HG03442 (cell line): Measurements from ENCODE around the gene DDX56.
A peak's percentile ranks its signal among the peaks of the same experiment; 100 is the strongest.

ENCODE experiments used
- ATAC-seq: cut with Tn5 transposase; IDR thresholded peaks from one replicate; pipeline ENCODE4 v1.9.1; 2021; ENCODE audit warnings: mild to moderate bottlenecking, moderate library complexity; ENCODE audit not compliant: unreplicated experiment

DDX56 gene, protein sequence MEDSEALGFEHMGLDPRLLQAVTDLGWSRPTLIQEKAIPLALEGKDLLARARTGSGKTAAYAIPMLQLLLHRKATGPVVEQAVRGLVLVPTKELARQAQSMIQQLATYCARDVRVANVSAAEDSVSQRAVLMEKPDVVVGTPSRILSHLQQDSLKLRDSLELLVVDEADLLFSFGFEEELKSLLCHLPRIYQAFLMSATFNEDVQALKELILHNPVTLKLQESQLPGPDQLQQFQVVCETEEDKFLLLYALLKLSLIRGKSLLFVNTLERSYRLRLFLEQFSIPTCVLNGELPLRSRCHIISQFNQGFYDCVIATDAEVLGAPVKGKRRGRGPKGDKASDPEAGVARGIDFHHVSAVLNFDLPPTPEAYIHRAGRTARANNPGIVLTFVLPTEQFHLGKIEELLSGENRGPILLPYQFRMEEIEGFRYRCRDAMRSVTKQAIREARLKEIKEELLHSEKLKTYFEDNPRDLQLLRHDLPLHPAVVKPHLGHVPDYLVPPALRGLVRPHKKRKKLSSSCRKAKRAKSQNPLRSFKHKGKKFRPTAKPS

DNA sequence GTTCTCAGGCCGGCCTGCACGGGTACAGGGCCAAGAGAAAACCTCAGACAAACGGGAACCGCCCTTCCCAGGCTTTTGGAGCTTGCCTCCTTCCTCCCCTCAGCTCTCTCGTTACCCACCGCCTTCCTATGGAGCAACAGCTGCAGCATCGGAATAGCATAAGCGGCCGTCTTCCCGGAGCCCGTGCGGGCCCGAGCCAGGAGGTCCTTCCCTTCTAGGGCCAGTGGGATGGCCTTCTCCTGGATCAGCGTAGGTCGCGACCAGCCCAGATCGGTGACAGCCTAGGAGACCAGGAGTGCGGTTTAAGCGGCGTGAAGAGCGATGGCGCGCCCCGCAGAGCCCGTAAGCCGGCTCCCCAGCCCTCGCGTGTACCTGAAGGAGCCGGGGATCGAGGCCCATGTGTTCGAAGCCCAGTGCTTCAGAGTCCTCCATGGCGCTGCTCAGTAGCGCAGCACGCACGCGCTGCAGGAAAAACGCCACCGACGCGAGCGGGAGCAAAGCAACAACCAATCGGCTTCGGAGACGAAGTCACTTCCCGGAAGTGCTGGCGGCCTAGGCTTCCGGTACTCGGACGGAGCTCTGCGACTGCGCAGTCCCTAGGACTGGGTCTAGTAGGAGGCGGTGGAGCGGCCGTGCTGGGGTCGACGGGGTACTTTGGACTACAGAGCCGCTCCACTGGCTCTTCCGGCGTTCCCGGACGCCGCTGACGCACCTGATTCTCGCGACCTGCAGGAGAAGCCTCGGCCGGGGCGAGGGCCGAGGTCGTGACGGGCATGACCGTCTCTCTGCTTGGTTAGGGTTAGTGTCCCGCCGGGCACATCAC, at the start of gene DDX56:
DDX56 (minus strand) TSS at position 445 of the 823 bp plus-strand sequence; CDS start at position 432, 13 bp downstream.
- ATAC-seq = peak; percentile 90

- peak; percentile 75 for ATAC-seq
Measured at GRCh38 chr7:44622342-44623151, 48.8 kb upstream of the DDX56 start.

DNA sequence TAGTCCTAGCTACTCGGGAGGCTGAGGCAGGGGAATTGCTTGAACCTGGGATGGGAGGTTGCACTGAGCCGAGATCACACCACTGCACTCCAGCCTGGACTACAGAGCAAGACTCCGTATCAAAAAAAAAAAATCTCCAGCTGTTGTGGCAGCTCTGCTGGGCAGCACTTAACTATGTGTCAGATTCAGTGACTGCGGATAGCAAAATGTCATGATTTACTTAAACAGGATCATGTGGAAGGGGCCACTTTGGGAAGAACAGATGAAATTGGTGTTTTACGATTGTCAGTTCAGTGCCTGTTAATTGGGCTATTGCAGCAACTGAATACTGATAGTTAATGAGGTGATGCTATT, 48.0 kb upstream of the DDX56 start:
- ATAC-seq = no peak

DNA sequence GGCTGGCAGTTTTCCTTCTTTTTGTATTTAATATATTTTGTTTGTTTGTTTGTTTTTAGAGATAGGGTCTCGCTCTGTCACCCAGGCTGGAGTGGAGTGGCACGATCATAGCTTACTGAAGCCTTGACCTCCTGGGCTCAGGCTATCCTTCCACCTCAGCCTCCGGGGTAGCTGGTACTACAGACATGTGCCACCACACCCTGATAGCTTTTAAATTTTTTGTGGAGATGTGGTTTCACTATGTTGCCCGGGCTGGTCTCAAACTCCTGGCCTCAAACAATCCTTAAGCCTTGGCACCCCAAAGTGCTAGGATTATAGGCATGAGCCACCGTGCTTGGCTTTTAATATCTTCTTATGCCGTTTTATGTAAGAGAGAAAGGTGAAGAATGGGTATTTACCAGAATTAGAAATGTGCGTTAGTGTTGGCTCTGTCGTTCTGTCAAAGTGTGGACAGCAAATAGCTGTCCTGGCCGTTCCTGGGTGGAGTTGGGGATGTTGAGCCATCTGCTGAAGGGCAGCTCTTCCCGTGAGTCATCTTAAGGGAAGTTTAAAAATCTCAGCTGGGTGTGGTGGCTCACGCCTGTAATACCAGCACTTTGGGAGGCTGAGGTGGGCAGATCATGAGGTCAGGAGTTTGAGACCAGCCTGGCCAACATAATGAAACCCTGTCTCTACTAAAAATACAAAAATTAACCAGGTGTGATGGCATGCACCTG, 47.5 kb upstream of the DDX56 start:
- no peak for ATAC-seq

- ATAC-seq = no peak
Measured at GRCh38 chr7:44618753-44619152, 45.0 kb upstream of the DDX56 start.

GRCh38 chr7:44618045-44618444, 44.3 kb upstream of the DDX56 start:
- no peak for ATAC-seq

DNA sequence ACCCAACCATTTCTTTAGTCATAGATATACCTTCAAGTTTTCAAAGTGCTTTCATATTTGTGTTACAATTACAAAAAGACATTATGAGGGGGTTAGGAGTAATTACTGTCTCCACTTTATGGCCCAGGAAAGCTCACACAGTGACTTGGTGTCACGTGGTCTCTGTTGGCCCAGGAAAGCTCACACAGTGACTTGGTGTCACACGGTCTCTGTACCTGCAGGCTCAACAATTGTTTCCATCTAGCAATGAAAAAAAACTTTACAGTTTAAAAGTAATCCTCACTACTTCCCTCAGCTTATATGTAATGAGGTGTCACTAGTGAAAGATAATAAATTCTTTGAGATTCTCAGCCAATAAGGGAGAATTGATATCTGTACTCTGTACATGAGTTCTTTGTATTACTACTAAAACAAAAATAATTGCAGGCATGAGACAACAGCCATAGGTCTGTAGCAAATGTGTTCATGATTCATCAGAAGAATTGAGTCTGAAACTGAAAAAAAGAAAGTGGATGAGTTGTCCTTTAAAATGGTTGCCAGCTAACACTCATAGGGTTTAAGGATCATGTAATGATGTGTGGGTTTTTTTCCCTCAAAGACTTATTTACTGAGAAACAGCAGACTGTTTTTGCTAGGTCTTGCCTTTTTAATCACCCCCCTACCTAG, 43.6 kb upstream of the DDX56 start:
- ATAC-seq = peak; percentile 49

DNA sequence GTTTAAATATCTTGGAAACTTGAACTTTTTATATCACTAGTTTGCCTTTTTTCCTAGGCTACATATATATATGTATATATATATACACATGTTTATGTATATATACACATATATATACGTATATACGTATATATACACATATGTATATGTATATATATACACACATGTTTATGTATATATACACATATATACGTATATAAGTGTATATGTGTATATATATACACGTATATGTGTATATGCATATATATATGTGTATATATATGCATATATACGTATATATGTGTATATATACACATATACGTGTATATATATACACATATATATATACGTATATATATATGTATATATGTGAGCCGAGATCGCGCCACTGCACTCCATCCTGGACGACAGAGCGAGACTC, 42.8 kb upstream of the DDX56 start:
- ATAC-seq = no peak

GRCh38 chr7:44615793-44616192, 42.1 kb upstream of the DDX56 start:
- no peak for ATAC-seq

DNA sequence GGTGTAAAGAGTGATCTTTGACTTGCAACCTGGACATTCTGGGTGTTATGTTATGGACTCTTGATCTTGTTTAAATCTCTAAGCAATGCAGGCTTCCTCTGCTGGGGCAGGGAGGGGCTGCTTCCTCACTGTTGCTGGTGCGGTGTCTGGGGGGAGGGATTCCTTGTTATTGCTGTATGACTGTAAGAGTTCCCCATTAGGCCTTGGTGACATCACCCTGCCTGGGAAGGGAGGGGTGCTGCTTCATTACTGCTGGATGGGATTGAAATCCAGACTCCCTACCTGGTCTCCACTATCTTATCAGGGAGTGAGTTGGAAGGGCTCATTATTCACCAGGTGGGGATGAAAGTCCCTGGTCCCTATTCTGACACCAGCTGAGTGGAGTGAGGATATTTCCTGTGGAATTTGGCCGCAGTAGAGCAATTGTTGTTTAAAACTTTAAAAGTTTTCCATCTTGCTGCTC, 41.5 kb upstream of the DDX56 start:
- ATAC-seq = no peak

GRCh38 chr7:44609829-44610228, 36.1 kb upstream of the DDX56 start:
- ATAC-seq = no peak

DNA sequence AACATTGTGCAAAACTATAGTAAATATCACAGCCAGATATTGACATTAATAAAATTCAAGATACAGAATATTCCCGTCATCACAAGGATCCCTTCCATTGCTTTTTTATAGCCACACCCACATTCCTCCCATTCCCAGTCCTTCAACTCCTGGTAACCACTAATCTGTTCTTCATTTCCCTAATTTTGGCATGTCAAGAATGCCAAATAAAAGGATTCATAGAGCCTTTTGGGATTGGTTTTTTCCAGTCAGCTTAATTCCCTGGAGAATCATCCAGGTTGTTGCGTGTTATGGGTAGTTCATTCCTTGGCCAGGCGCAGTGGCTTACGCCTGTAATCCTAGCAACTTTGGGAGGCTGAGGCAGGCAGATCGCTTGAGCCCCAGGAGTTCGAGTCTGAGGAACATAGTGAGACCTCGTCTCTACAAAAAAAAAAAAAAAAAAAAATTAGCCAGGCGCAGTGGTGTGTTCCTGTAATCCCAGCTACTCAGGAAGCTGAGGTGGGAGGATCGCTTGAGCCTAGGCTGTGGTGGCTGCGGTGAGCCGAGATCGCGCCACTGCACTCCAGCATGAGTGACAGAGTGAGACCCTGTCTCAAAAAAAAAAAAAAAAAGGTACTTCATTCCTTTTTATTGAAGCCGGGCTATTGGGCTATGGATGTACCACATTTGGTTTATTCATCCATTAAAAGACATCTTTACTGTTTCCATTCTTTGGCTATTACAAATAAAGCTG, 35.4 kb upstream of the DDX56 start:
- ATAC-seq = no peak

GRCh38 chr7:44607141-44608068, 33.7 kb upstream of the DDX56 start:
- no peak for ATAC-seq

- peak; percentile 93 for ATAC-seq
Measured at GRCh38 chr7:44606341-44607140, 32.8 kb upstream of the DDX56 start, which contains the start of gene OGDH. OGDH (plus strand) TSS chr7:44606627; CDS start chr7:44624344, 17,717 bp downstream.

GRCh38 chr7:44604941-44605340, 31.2 kb upstream of the DDX56 start:
- ATAC-seq = no peak

DNA sequence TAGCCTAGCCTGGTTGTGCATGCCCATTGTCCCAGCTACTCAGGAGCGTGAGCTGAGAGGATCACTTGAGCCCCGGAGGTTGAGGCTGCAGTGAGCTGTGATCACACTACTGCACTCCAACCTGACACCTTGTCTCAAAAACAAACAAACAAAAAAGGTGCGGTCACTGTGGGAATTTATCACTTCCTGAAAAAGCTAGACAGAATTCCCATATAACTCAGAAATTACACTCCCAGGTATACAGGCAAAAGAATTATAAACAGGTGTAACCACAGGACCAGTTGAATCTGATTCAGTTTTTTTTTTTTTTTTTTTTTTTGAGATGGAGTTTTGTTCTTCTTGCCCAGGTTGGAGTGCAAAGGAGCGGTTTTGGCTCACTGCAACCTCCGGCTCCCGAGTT, 29.5 kb upstream of the DDX56 start:
- ATAC-seq = no peak

GRCh38 chr7:44602576-44602910, 28.8 kb upstream of the DDX56 start:
- no peak for ATAC-seq
